ENCODE results near the gene HOXB9. TPM values are rescaled to one million over a fixed set of nuclear protein-coding genes. Genes with fewer than 3 reads are reported as not detected.

Gene HOXB9
- total RNA-seq, 1 donor from 2014 or later, result not detected

DNA sequence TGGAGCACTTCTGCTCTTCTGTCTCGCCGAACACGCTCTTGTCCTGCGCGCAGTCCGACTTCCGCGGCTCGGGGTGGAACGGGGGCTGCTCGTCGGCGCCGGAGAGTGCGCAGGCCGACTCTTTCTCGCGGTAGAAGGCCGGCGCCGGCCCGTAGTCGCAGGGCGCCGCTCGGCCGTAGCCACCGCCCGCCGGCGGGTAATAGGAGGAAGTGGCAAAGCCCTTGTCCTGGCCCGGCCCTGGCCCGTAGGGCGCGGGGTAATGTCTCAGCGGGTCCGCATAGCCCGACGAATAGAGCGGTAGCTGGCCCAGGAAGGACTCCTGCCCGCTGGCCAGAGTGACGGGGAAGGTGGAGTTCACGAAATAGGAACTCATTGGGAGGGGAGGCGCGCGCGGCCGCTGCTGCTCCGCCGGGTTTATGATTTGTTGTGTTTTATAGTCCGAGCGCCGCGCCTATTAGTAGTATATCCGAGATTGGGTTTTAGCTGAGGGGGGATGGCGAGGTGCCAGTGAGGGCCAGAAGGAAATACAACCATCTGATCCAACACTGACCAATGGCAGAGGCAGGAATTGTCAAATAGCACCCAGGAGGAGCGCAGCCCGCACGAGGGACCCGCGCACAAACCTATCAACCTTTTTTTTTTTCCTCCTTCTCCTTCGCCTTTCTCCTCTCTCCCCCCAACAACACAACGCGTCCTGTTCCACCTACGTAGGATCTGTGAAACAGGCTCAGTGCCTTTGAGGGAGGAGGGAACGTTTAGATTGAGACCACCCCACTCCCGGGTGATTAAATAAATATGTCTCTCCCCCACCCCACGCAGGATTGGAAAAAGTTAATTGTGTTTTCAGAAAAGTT, 28.2 kb downstream of the HOXB9 start:
- DNase-seq (ENCODE audit: low read depth in 2 of 2), result peak; percentile 58 to 66

DNA sequence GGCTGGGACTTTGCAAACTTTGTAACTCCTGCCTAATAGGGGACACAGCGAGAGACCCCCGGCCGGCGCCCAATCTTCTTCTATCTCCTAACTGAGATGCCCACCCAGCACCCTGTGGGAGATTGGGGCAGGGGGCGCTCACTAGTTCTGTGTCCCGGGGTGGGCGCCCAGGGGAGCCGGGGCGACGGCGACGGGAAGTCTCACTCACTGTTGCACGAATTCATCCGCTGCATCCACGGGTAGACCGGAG, 28.7 kb downstream of the HOXB9 start:
- DNase-seq (ENCODE audit: low read depth in 2 of 2), result no peak

GRCh38 chr17:48596735-48597527, 29.2 kb downstream of the HOXB9 start:
- DNase-seq (ENCODE audit: low read depth in 2 of 2), result peak in 1 of 2 donors; percentile 42

GRCh38 chr17:48596000-48596734, 30.0 kb downstream of the HOXB9 start:
- DNase-seq (ENCODE audit: low read depth in 2 of 2), result peak in 1 of 2 donors; percentile 33

GRCh38 chr17:48595278-48595999, 30.7 kb downstream of the HOXB9 start:
- DNase-seq (ENCODE audit: low read depth in 2 of 2), result no peak

DNA sequence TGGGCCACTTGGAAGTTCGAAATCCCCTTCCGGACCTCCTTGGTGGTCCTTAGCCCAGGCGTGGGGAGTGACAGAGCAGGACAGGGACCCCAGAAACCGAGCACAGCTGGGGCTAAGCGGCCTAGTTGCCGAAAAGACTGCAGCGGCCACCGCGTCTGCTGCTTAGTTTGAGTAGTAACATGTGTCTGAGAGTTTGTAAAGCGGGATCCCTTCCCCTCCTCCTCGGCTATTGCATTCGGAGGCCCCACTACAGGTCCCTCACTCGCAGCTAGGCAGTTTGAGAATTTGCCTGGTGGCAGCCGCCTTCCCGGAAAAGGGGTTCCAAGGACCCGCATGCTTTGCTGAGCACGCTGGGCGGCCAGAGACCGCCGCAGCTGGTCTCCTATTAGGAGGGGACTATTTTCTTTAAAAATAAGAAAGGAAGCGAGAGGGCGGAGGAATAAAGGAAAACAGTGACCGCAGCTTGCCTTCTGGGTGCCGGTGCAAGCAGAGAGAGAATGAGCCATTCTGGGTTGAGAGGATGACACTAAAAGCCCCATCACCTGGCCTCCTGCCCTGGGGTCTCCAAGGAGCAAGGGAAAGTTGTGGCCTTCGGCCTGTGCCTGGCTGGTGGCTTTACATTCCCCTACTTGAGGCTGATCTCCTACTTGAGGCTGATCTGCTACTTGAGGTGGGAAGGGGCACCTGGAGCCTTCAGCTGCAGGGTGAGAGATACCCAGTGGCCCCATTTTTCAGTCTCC, 31.4 kb downstream of the HOXB9 start:
- no peak for DNase-seq (ENCODE audit: low read depth in 2 of 2)

GRCh38 chr17:48593840-48594537, 32.2 kb downstream of the HOXB9 start:
- DNase-seq (ENCODE audit: low read depth in 2 of 2), result peak; percentile 79 to 87

DNA sequence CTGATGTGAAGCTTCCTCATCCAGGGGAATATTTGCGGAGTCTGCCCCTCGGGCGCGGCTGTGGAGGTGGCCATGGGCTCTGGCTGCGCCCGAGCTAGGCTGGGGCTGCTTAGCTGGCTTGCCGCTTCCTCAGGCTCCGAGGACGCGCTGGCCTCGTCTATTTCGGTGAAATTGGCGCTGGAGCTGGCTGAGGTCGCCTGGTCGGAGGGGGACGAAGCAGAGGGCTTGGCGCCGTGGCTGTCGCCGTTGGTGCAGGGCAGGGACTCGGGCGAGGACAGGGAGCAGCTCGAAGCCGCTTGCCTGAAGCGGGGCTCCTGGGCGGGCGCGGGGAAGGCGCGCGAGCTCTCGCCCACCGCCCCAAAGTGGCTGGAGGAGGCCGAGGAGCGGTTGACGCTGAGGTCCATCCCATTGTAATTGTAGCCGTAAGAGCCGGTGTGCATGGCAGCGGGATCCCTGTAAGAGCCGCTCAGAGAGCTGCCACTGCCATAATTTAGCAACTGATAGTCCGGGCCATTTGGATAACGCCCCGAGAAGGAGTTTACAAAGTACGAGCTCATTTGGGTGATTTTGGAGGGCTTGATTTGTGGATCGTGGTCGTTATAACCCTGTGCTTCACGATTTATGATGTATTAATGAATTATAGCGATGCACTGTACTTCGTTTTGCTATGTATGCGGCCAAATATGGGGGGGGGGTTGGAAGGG, 32.9 kb downstream of the HOXB9 start, which contains the start of gene HOXB5:
HOXB5 (minus strand) TSS at position 654 of the 704 bp plus-strand sequence; CDS start at position 557, 97 bp downstream.
- peak; percentile 42 to 49 for DNase-seq (ENCODE audit: low read depth in 2 of 2)

GRCh38 chr17:48592577-48592976, 33.6 kb downstream of the HOXB9 start:
- peak in 1 of 2 donors; percentile 33 for DNase-seq (ENCODE audit: low read depth in 2 of 2)

GRCh38 chr17:48592057-48592514, 34.1 kb downstream of the HOXB9 start:
- no peak for DNase-seq (ENCODE audit: low read depth in 2 of 2)

DNA sequence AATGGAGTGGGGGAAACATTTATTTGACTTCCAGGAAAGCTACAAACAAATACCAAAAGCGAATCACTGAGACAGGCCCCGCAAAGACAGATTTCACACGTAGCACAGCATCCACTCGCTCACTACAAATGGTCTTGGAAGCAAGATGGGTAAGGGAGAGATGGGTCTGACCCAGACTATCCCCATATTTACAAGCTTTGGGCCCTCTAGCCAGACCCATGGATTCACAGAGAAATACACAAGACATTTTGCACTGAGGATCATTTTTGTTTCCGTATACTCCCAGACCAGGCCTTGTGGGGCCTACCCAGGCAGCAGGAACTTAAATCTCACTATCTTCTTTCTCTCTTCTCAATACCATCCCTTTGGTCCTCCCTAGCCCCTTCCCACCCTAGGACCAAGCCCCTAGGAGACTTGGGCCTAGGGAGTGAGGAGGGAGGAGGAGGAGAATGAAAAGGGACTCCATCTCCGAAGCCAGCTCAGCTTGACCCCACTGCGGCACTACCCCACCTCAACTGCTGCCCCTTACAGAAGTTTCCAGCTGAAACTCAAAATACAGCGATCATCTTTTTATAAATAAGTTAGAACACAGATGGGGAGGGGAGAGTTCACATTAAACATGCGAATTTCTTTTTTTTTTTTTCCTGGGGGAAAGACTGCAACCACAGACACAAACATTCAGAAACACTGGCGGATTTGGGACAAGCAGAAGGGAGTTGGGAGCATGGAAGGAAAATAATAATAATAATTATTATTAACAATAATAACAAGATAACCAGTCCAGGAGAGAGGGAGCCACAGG, 34.7 kb downstream of the HOXB9 start:
- no peak for DNase-seq (ENCODE audit: low read depth in 2 of 2)

DNA sequence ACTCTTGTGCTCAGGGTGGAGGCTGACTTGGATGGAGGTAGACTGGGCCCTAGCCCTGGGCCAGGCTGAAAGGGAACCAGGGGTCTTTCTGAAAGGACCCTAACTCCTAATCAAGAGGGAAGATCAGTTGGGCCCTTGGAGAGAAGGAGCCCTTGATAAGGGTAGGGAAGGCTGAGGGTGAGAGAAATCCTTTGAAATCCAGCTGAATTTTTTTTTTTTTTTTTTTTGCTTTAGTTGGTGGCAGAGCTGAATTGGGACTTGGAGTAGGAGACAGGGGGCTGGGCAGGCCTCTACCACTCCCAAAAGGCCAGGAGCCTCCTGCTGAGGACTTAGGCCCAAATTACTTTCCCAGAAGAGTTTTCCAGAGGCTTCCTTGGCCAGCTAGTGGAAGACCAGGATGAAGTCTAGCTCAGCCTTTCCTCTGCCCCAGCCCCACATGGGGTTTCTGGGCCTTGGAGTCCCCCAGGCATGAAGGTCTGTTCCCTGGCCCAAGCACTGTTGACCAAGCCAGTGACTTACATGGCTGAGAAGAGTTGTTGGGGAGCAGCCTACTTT, 35.5 kb downstream of the HOXB9 start:
- DNase-seq (ENCODE audit: low read depth in 2 of 2), result no peak

DNA sequence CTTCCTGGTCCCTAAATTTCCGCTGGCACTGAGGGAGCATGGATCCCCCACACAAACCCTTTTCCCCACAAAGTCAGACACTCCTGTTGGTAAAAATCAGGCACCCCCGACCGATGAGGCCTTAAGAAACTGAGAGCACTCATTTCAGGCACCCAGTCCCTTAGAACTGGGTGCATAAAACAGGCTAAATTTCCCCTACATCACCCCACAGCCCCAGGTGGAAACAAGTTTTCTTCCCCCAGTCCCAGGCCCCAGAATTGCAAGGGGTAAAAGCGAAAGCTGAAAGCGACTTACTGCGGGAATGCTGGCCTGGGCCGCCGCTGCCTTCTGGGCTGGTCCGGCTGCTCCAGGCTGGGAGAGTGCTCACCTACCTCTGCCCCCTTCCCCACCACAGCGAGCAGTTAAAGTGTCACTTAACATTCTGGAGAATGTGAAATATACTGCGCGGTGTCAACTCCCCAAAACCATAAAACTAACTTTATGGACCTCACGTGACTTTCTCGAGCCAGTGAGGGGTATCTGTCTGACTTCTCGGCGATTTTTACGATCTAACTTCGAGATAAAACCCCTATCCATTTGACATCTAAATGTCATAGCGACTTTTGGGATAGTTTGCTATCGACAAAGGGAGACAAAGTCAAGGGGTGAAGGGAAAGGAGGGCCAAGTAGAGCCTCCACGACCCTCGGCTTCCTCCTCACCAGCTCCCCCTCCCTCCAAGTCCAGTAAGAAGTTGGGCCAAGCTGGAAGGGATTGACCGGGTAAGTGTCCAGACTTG, 36.1 kb downstream of the HOXB9 start, which contains the start of gene HOXB3:
HOXB3 (minus strand) TSS at position 411 of the 776 bp plus-strand sequence. CDS start 37,767 bp downstream, outside the sequence.
- DNase-seq (ENCODE audit: low read depth in 2 of 2), result no peak

GRCh38 chr17:48589060-48589830, 36.9 kb downstream of the HOXB9 start:
- DNase-seq (ENCODE audit: low read depth in 2 of 2), result no peak

GRCh38 chr17:48588528-48588927, 37.6 kb downstream of the HOXB9 start:
- DNase-seq (ENCODE audit: low read depth in 2 of 2), result no peak

DNA sequence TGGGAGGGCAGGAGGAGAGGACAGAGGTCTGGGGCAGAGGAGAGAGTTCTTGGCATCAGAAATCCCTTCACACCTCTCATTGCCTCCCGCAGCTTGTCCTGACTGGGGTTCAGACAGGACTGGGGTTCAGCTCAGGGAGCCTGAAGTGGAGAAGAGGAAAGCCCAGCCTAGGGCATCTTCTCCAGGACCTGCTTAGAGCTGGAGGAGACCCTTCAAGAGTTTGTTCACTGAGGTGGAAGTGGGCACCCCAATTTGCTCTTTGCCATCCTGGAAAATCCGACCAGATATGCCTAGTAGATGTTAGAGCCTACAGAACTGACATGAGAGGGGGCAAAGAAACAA, 38.1 kb downstream of the HOXB9 start:
- DNase-seq (ENCODE audit: low read depth in 2 of 2), result no peak

All from lung microvascular endothelial cell (primary cell).